ENCODE data around the gene BIRC3.

- no peak for TF ChIP-seq EZH2 (IDR thresholded peaks at IDR 0.05; ENCODE audit: borderline replicate concordance, insufficient read depth, low read depth, low read length, poor library complexity, severe bottlenecking)
- TF ChIP-seq, protein P1, sequence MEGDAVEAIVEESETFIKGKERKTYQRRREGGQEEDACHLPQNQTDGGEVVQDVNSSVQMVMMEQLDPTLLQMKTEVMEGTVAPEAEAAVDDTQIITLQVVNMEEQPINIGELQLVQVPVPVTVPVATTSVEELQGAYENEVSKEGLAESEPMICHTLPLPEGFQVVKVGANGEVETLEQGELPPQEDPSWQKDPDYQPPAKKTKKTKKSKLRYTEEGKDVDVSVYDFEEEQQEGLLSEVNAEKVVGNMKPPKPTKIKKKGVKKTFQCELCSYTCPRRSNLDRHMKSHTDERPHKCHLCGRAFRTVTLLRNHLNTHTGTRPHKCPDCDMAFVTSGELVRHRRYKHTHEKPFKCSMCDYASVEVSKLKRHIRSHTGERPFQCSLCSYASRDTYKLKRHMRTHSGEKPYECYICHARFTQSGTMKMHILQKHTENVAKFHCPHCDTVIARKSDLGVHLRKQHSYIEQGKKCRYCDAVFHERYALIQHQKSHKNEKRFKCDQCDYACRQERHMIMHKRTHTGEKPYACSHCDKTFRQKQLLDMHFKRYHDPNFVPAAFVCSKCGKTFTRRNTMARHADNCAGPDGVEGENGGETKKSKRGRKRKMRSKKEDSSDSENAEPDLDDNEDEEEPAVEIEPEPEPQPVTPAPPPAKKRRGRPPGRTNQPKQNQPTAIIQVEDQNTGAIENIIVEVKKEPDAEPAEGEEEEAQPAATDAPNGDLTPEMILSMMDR (IDR thresholded peaks at IDR 0.05) = no peak
Observed at GRCh38 chr11:102306817-102307726, 10.2 kb upstream of the BIRC3 start.

Measured in B cell (primary cell).